Jurkat, Clone E6-1 (cell line): Measurements from ENCODE around the gene ZNF385B.
A peak's percentile ranks its signal among the peaks of the same experiment; 100 is the strongest.

Source experiments
- DNase-seq: peaks from one replicate; pipeline ENCODE4 v3.0.0-alpha.2; 2011; ENCODE audit warnings: low read depth, low spot score
- H3K4me3 ChIP-seq: 2 replicates; pipeline ENCODE4 v1.5.1; 2011; ENCODE audit warnings: mild to moderate bottlenecking, low read length, control low read depth, moderate library complexity

Gene ZNF385B

GRCh38 chr2:179574061-179574519 lies 287.3 kb downstream of the ZNF385B start:
- no peak for DNase-seq

GRCh38 chr2:179572544-179572943 lies 288.9 kb downstream of the ZNF385B start:
- DNase-seq = no peak
- no peak overlapping the region for H3K4me3 ChIP-seq

More at GRCh38 chr2:179574061-179574519, 287.3 kb downstream of the ZNF385B start:
- no peak overlapping the region for H3K4me3 ChIP-seq

GRCh38 chr2:179571721-179572120 lies 289.7 kb downstream of the ZNF385B start:
- no peak for DNase-seq
- H3K4me3 ChIP-seq = no peak overlapping the region

- H3K4me3 ChIP-seq = no peak overlapping the region
- DNase-seq = no peak
Observed at GRCh38 chr2:179571252-179571651, 290.2 kb downstream of the ZNF385B start.

GRCh38 chr2:179569831-179570233 lies 291.6 kb downstream of the ZNF385B start:
- no peak for DNase-seq
- no peak overlapping the region for H3K4me3 ChIP-seq

GRCh38 chr2:179565807-179566206 lies 295.6 kb downstream of the ZNF385B start:
- no peak overlapping the region for H3K4me3 ChIP-seq
- no peak for DNase-seq

GRCh38 chr2:179562330-179562885 lies 299.0 kb downstream of the ZNF385B start:
- no peak for DNase-seq
- H3K4me3 ChIP-seq = no peak overlapping the region

- DNase-seq = no peak
- no peak overlapping the region for H3K4me3 ChIP-seq
Observed at GRCh38 chr2:179561702-179562101, 299.7 kb downstream of the ZNF385B start.

- H3K4me3 ChIP-seq = no peak overlapping the region
- no peak for DNase-seq
Observed at GRCh38 chr2:179560257-179560735, 301.1 kb downstream of the ZNF385B start.

- no peak overlapping the region for H3K4me3 ChIP-seq
- no peak for DNase-seq
Observed at GRCh38 chr2:179559108-179559806, 302.2 kb downstream of the ZNF385B start.

- no peak overlapping the region for H3K4me3 ChIP-seq
Observed at GRCh38 chr2:179558010-179558934, 303.1 kb downstream of the ZNF385B start.

GRCh38 chr2:179556425-179556824 lies 305.0 kb downstream of the ZNF385B start:
- H3K4me3 ChIP-seq = no peak overlapping the region
- DNase-seq = no peak

More at GRCh38 chr2:179558010-179558934, 303.1 kb downstream of the ZNF385B start:
- DNase-seq = no peak

- H3K4me3 ChIP-seq = no peak overlapping the region
- peak; percentile 51 for DNase-seq
Observed at GRCh38 chr2:179555691-179556283, 305.6 kb downstream of the ZNF385B start.

- DNase-seq = no peak
- H3K4me3 ChIP-seq = no peak overlapping the region
Observed at GRCh38 chr2:179554639-179555386, 306.6 kb downstream of the ZNF385B start.

- no peak for DNase-seq
- no peak overlapping the region for H3K4me3 ChIP-seq
Observed at GRCh38 chr2:179553382-179553781, 308.0 kb downstream of the ZNF385B start.

- DNase-seq = no peak
- H3K4me3 ChIP-seq = no peak overlapping the region
Observed at GRCh38 chr2:179551539-179552045, 309.8 kb downstream of the ZNF385B start.

- H3K4me3 ChIP-seq = no peak overlapping the region
- DNase-seq = no peak
Observed at GRCh38 chr2:179550849-179551248, 310.6 kb downstream of the ZNF385B start.

- no peak overlapping the region for H3K4me3 ChIP-seq
- no peak for DNase-seq
Observed at GRCh38 chr2:179550214-179550613, 311.2 kb downstream of the ZNF385B start.
